Psoas muscle (tissue), 8 donors: ENCODE measurements around the gene NR6A1. TPM values are rescaled to one million over a fixed set of nuclear protein-coding genes. Genes with fewer than 3 reads are reported as not detected.

Source experiments
- ATAC-seq, 4 donors: fragments of 200-7000 bp; cut with Tn5 transposase; one replicate each; pipeline ENCODE4 v1.9.1; 2020; ENCODE audit warnings: moderate library complexity in 3 of 4, mild to moderate bottlenecking in 2 of 4
- DNase-seq, 2 donors: peaks; one replicate each; pipeline ENCODE4 v3.0.0-alpha.2; 2020
- H3K27ac ChIP-seq: fragments of 200-600 bp; one replicate; pipeline ENCODE4 v1.8.0; 2022
- H3K27me3 ChIP-seq, 3 donors: fragments of 200-600 bp in 1 of 3; one replicate each; pipeline versions ENCODE4 v1.6.1 to v1.8.0; 2013 to 2022; ENCODE audit warnings: low read length in 2 of 3, mild to moderate bottlenecking in 2 of 3, moderate library complexity in 1 of 3; ENCODE audit not compliant: insufficient read depth in 3 of 3
- H3K36me3 ChIP-seq, 2 donors: fragments of 200-600 bp in 1 of 2; one replicate each; pipeline versions ENCODE4 v1.6.1 to v1.8.0; 2013 to 2022; ENCODE audit warnings: low read depth in 1 of 2, mild to moderate bottlenecking in 1 of 2, moderate library complexity in 1 of 2; ENCODE audit not compliant: insufficient read depth in 1 of 2
- H3K4me1 ChIP-seq: fragments of 200-600 bp; one replicate; pipeline ENCODE4 v1.8.0; 2022
- H3K4me3 ChIP-seq: fragments of 200-600 bp; one replicate; pipeline ENCODE4 v1.8.0; 2022; ENCODE audit warnings: mild to moderate bottlenecking
- H3K9me3 ChIP-seq: fragments of 200-600 bp; one replicate; pipeline ENCODE4 v1.8.0; 2022
- WGBS, 3 donors: extraction: QIAGEN DNeasy Blood & Tissue Kit; methylation state at CpG; one replicate each; pipeline versions ENCODE4 v1.1.6 to v1.1.7; 2013; 5-methylcytosine and 5-hydroxymethylcytosine counted together
- intact Hi-C, 2 donors: fragments of 100-400 bp; cut with DNase I; formaldehyde crosslinking; loops; one replicate each; pipeline versions ENCODE4 v1.11.0 to v1.14.2; 2022
- polyA plus RNA-seq, 3 donors: library from polyadenylated mRNA; stranded (reverse); fragments of 200-250 nt; gene quantifications; one replicate each; pipeline ENCODE4 v1.2.3, GENCODE V29; 2013
- total RNA-seq, 4 donors: library from RNA; stranded (reverse); fragmentation: NEBNext Ultra II Directional in 2 of 4; extraction: Animal tissue kit (Norgen Biotek cat#: 25700) in 2 of 4; gene quantifications; one replicate each; pipeline versions ENCODE4 v1.2.1 to v1.2.4, GENCODE V29; 2021 to 2023
- TF ChIP-seq, protein P1 (sequence below): fragments of 200-600 bp; IDR thresholded peaks from one replicate; pipeline ENCODE4 v1.8.0; 2022; ENCODE audit warnings: antibody characterized with exemption
- donor health status: healthy with polysubstance abuse.
- donor health status: DM: no; HTN: no; CAD: no; lungs with moderate emphysema.
- donor health status: Bipolar disorder and iron deficiency.
- donor health status: healthy.
- donor health status: DM: yes; HTN: yes; CAD: no.
- donor health status: DM: no; HTN: no; CAD: no.
- donor health status: DM: no; HTN: no; CAD: no.
- donor health status: DM: yes; HTN: yes; CAD: no.

Gene NR6A1
- total and polyA plus RNA-seq, 7 donors = 0.32 to 2.6 (median 0.70) TPM

DNA sequence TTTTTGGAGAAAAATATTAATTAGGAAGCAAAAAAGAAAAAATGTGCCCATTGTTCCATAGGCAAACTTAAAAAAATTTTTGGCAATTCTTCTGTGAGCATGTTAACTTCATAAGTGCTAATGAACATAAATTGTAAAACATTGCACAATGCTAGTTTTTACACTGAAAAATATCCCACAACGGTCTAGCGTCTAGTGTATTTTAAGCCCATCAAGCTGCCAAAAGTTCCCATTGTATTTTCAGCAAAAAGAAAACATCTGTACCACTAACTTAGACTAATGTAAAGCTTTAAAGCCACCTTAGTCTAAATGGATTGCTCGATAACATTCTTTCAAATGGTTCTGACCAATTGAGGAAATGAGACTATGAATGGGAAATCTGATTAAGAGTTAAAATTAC is 2.8 kb downstream of the NR6A1 start:
- Histone ChIP-seq H3K36me3 (no peaks in the 10 kb centered on the region), H3K9me3 (no peaks in the 10 kb centered on the region), H3K4me1 (peaks cover 8% of the 10 kb centered on the region), H3K27ac (no peak overlapping the region), H3K4me3 (no peak overlapping the region), H3K27me3 (peaks cover 2 to 10% (median 3%) of the 10 kb centered on the region in 3 donors)
- DNase-seq (no peak), ATAC-seq (no peak)
- intact Hi-C loops = no loop called here
- TF ChIP-seq, protein P1, sequence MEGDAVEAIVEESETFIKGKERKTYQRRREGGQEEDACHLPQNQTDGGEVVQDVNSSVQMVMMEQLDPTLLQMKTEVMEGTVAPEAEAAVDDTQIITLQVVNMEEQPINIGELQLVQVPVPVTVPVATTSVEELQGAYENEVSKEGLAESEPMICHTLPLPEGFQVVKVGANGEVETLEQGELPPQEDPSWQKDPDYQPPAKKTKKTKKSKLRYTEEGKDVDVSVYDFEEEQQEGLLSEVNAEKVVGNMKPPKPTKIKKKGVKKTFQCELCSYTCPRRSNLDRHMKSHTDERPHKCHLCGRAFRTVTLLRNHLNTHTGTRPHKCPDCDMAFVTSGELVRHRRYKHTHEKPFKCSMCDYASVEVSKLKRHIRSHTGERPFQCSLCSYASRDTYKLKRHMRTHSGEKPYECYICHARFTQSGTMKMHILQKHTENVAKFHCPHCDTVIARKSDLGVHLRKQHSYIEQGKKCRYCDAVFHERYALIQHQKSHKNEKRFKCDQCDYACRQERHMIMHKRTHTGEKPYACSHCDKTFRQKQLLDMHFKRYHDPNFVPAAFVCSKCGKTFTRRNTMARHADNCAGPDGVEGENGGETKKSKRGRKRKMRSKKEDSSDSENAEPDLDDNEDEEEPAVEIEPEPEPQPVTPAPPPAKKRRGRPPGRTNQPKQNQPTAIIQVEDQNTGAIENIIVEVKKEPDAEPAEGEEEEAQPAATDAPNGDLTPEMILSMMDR = no peak
- 79 to 90% (median 84%) methylated on average over 3 of the region's 3 CpGs for WGBS, 3 donors

DNA sequence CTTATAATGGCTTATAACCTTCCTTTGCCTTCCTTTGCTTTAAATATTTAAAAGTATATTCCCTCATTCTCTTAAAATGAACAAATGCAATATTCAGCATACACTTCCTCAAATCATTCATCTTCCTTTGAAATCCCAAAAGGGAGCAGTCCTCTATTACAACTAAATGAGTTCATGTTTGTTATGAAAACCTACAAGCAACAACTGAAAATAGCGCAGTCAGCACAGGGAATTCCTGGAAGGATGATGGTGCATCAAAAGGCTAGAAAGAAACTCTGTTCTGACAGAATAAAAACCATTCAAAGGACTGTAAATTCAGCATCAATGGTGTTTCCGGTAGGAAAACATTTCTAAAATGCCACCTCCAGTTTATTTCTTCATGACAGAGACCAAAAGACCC is 3.3 kb downstream of the NR6A1 start:
- ATAC-seq = no peak

DNA sequence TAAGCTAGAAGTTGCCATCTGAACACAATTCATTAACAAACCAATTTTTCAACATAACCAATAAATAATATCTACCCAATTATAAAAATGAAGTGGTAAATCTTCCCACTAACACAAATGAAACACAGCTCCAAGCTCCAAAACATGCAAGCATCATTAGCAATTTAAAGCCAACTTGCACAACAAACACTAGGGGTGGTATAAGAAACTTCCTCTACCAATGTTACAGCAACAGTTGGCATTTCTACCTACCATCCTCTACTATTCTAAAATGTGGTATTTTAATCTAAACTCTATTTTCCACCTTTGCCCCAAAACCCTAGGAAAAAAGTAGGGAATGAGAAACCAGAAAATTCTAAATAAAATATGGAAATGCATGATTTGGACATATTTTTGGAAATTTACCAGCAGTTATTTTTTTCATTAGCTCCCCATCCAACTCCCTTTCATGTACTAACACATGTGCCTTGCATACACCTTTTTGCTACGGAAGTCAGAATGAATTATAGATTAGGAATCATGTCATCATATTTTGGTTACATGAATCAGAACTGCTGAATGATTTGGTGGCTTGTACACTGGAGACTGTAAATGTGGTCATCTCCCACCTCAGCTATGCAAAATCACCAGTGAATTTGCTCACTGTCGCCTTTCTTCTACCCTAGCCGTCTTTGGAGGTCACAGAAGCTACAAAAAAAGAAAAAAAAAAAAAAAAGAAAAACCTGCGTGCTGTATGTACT is 4.1 kb downstream of the NR6A1 start:
- WGBS, 3 donors = 81 to 91% (median 85%) methylated on average over 4 of the region's 4 CpGs
- no peaks in the 10 kb centered on the region for H3K9me3 ChIP-seq
- no peak overlapping the region for H3K4me3 ChIP-seq
- TF ChIP-seq, protein P1 = no peak
- ATAC-seq (no peak), DNase-seq (no peak)
- H3K4me1 ChIP-seq = peaks cover 8% of the 10 kb centered on the region
- H3K27ac ChIP-seq = no peak overlapping the region
- intact Hi-C loops = no loop called here
- H3K36me3 ChIP-seq = no peaks in the 10 kb centered on the region
- peaks cover 2 to 10% (median 3%) of the 10 kb centered on the region in 3 donors for H3K27me3 ChIP-seq

More for the DNA sequence above, 3.3 kb downstream of the NR6A1 start:
- Histone ChIP-seq H3K4me3 (no peak overlapping the region), H3K27ac (no peak overlapping the region), H3K27me3 (peaks cover 2 to 10% (median 3%) of the 10 kb centered on the region in 3 donors), H3K4me1 (peaks cover 8% of the 10 kb centered on the region), H3K36me3 (no peaks in the 10 kb centered on the region), H3K9me3 (no peaks in the 10 kb centered on the region)
- TF ChIP-seq, protein P1 = no peak
- 78 to 80% (median 79%) methylated on average over 2 of the region's 2 CpGs for WGBS, 3 donors
- intact Hi-C loops = no loop called here
- no peak for DNase-seq

DNA sequence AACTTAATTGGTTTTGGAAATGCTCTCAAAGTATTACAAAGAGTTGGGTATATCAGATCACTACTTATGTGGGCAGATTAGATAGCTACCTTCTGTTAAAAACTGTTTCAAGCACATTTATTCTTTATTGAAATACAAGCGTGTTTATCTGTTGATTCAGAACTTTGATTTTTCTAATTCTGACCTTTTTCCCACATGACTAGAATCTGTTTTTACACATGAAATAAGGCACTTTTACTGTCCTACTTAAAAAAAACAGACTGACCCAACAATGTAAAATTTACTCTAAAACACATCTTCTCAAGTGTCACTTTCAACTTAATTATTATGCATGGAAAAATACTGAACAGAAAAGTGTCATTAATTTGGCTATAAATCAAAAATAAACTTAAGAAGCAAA is 4.8 kb downstream of the NR6A1 start:
- Histone ChIP-seq H3K4me1 (peaks cover 8% of the 10 kb centered on the region), H3K4me3 (no peak overlapping the region), H3K36me3 (no peaks in the 10 kb centered on the region), H3K9me3 (no peaks in the 10 kb centered on the region), H3K27me3 (peaks cover 2 to 10% (median 3%) of the 10 kb centered on the region in 3 donors), H3K27ac (no peak overlapping the region)
- TF ChIP-seq, protein P1 = no peak
- intact Hi-C loops = no loop called here
- ATAC-seq = no peak
- DNase-seq = no peak
- WGBS, 3 donors = 94 to 96% (median 96%) methylated on average over 1 of the region's 1 CpG
